Activated naive CD4-positive, alpha-beta T cell treated with anti-CD3 and anti-CD28 coated beads, Interleukin-2, amount 10 ng/mL, durations not matched to agents 7 days and 5 days (primary cell): ENCODE measurements around the gene GSKIP.

Experiments
- CTCF ChIA-PET: fragments of 350-600 bp; sonication (Branson Sonifier 250); formaldehyde crosslinking; loops from one replicate; lab custom pipeline; 2021; ENCODE audit warnings: antibody characterized with exemption; lab: Charles Lee
- DNase-seq: peaks from one replicate; pipeline ENCODE4 v3.0.0-alpha.2; 2020
- H3K27ac Mint-ChIP-seq: one replicate; pipeline ENCODE4 v1.8.0; 2021; ENCODE audit warnings: mild to moderate bottlenecking, moderate library complexity, mixed read lengths
- H3K27me3 Mint-ChIP-seq: one replicate; pipeline ENCODE4 v1.8.0; 2021; ENCODE audit warnings: mild to moderate bottlenecking, mixed read lengths
- H3K36me3 Mint-ChIP-seq: one replicate; pipeline ENCODE4 v1.8.0; 2021; ENCODE audit warnings: mixed read lengths
- H3K4me1 Mint-ChIP-seq: one replicate; pipeline ENCODE4 v1.8.0; 2021; ENCODE audit warnings: mixed read lengths
- H3K4me3 Mint-ChIP-seq: one replicate; pipeline ENCODE4 v1.8.0; 2021; ENCODE audit warnings: mild to moderate bottlenecking, moderate library complexity, mixed read lengths
- H3K9me3 Mint-ChIP-seq: one replicate; pipeline ENCODE4 v1.8.0; 2021; ENCODE audit warnings: mixed read lengths

The GSKIP gene

GRCh38 chr14:96391293-96392118 lies 28.2 kb downstream of the GSKIP start:
- CTCF ChIA-PET: no interaction called here
- Mint-ChIP-seq H3K9me3 (no peaks in the 10 kb centered on the region), H3K4me1 (peaks cover 19% of the 10 kb centered on the region), H3K27ac (peak overlapping the region; percentile 84), H3K36me3 (peaks cover 5% of the 10 kb centered on the region), H3K4me3 (peak overlapping the region; percentile 85), H3K27me3 (peaks cover 31% of the 10 kb centered on the region)
- peak; percentile 99 for DNase-seq

DNA sequence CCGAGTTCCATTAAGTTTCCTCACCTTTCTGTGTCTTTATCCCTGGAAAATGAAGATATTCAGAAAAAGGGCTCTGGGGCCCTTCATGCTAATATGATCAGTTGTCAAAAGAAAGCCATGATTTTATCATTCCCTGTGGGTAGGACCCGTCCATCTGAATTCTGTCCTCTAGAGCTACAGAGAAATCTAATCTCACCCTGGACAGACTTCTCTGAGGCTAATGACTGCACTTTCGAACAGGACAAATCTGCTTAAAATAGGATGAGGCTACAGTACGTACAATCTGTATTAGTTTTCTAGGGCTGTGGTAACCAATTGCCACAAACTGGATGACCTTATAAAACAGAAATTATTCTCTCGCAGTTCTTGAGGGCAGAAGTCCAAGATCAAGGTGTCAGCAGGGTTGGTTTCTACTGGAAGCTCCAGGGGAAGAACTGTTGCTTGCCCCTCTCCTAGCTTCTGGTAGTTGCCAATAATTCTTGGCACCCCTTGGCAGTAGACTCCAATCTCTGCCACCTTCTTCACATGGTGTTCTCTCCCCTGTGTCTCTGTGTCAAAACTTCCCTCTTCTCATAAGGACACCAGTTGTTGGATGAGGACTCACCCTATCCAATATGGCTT lies 29.9 kb downstream of the GSKIP start:
- CTCF ChIA-PET: no interaction called here
- H3K27ac Mint-ChIP-seq: no peak overlapping the region

DNA sequence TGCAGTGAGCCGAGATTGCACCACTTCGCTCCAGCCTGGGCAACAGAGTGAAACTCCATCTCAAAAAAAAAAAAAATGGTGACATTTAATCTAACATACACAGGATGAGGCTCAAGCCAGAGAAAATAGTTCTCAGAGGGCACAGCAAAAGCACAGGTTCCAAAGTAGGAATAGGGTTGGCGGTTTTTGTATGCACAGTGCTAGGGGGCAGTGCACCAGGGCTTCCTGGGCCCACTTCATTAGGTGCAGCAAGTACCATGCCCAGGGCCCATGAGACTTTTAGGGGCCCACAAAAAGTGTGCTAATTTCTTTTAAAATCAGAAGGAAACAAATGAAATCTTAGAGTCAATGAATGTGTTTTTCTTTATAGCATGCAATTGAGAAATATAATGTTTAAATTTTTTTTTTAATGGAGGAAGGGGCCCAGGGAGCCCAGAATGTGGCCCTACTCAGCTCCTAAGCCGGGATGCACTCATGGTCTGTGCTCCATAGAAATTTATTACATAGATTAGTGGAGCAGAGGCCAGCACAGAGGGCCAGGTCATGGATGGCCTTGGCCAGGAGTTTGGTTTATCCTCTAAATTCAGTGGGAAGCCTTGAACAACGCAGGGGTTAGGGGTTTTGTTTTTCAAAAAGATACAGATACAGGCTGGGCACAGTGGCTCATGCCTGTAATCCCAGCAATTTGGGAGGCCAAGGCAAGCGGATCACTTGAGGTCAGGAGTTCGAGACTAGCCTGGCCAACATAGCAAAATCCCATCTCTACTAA lies 30.9 kb downstream of the GSKIP start:
- peaks cover 19% of the 10 kb centered on the region for H3K4me1 Mint-ChIP-seq
- H3K9me3 Mint-ChIP-seq: no peaks in the 10 kb centered on the region
- peaks cover 34% of the 10 kb centered on the region for H3K27me3 Mint-ChIP-seq
- H3K4me3 Mint-ChIP-seq: no peak overlapping the region
- no peak overlapping the region for H3K27ac Mint-ChIP-seq
- peaks cover 1% of the 10 kb centered on the region for H3K36me3 Mint-ChIP-seq
- no peak for DNase-seq
- CTCF ChIA-PET: interaction anchor here (0.8 to 1.0 kb wide), 2 partner anchors 23 to 87 kb away, joined by 3 to 4 read pairs; no protein-coding TSS in a partner anchor

More for the DNA sequence above, 29.9 kb downstream of the GSKIP start:
- no peaks in the 10 kb centered on the region for H3K9me3 Mint-ChIP-seq
- DNase-seq: no peak
- H3K4me3 Mint-ChIP-seq: peak overlapping the region; percentile 85
- H3K27me3 Mint-ChIP-seq: peaks cover 31% of the 10 kb centered on the region
- peaks cover 19% of the 10 kb centered on the region for H3K4me1 Mint-ChIP-seq
- H3K36me3 Mint-ChIP-seq: peaks cover 1% of the 10 kb centered on the region

GRCh38 chr14:96398432-96398831 lies 35.1 kb downstream of the GSKIP start:
- no peak overlapping the region for H3K27ac Mint-ChIP-seq
- H3K9me3 Mint-ChIP-seq: no peaks in the 10 kb centered on the region
- no peaks in the 10 kb centered on the region for H3K36me3 Mint-ChIP-seq
- no peak for DNase-seq
- H3K27me3 Mint-ChIP-seq: peaks cover 42% of the 10 kb centered on the region
- no peaks in the 10 kb centered on the region for H3K4me1 Mint-ChIP-seq
- H3K4me3 Mint-ChIP-seq: no peak overlapping the region
- CTCF ChIA-PET: no interaction called here

GRCh38 chr14:96398921-96399320 lies 35.6 kb downstream of the GSKIP start:
- no peaks in the 10 kb centered on the region for H3K4me1 Mint-ChIP-seq
- CTCF ChIA-PET: no interaction called here
- DNase-seq: no peak
- no peak overlapping the region for H3K27ac Mint-ChIP-seq
- peaks cover 43% of the 10 kb centered on the region for H3K27me3 Mint-ChIP-seq
- no peaks in the 10 kb centered on the region for H3K36me3 Mint-ChIP-seq
- H3K9me3 Mint-ChIP-seq: no peaks in the 10 kb centered on the region
- no peak overlapping the region for H3K4me3 Mint-ChIP-seq

GRCh38 chr14:96399405-96399804 lies 36.1 kb downstream of the GSKIP start:
- Mint-ChIP-seq H3K4me3 (no peak overlapping the region), H3K9me3 (no peaks in the 10 kb centered on the region), H3K4me1 (no peaks in the 10 kb centered on the region), H3K27me3 (peaks cover 42% of the 10 kb centered on the region), H3K36me3 (no peaks in the 10 kb centered on the region), H3K27ac (no peak overlapping the region)
- CTCF ChIA-PET: no interaction called here
- no peak for DNase-seq

- H3K36me3 Mint-ChIP-seq: no peaks in the 10 kb centered on the region
- H3K9me3 Mint-ChIP-seq: no peaks in the 10 kb centered on the region
- DNase-seq: no peak
- peaks cover 33% of the 10 kb centered on the region for H3K27me3 Mint-ChIP-seq
- no peaks in the 10 kb centered on the region for H3K4me1 Mint-ChIP-seq
- no peak overlapping the region for H3K27ac Mint-ChIP-seq
- CTCF ChIA-PET: no interaction called here
- H3K4me3 Mint-ChIP-seq: no peak overlapping the region
Observed at GRCh38 chr14:96400495-96400894, 37.2 kb downstream of the GSKIP start.

DNA sequence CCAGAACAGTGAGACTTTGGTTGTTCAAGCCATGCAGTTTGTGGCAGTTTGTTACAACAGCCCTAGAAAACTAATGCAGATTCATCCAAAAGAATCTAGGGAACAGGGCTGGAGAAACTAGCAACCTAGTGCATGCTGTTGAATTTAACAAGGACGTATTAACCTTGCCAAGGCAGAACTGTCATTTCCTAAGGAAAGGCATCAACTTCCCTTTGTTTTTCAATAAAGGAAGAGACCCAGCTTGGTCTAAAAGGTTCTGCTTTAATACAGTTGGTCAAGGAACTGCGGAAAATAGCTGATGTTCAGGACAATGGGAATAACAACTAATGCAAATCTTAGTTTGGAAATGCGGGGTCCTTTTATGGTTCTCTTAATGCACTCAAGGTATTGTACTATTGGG lies 40.1 kb downstream of the GSKIP start:
- H3K4me3 Mint-ChIP-seq: no peak overlapping the region

GRCh38 chr14:96405677-96406076 lies 42.4 kb downstream of the GSKIP start:
- no peak for DNase-seq
- CTCF ChIA-PET: no interaction called here
- no peak overlapping the region for H3K27ac Mint-ChIP-seq
- H3K9me3 Mint-ChIP-seq: no peaks in the 10 kb centered on the region
- H3K36me3 Mint-ChIP-seq: no peaks in the 10 kb centered on the region
- peaks cover 20% of the 10 kb centered on the region for H3K27me3 Mint-ChIP-seq
- no peaks in the 10 kb centered on the region for H3K4me1 Mint-ChIP-seq
- no peak overlapping the region for H3K4me3 Mint-ChIP-seq

More for the DNA sequence above, 40.1 kb downstream of the GSKIP start:
- Mint-ChIP-seq H3K4me1 (no peaks in the 10 kb centered on the region), H3K27ac (no peak overlapping the region), H3K9me3 (no peaks in the 10 kb centered on the region), H3K27me3 (peaks cover 36% of the 10 kb centered on the region), H3K36me3 (no peaks in the 10 kb centered on the region)
- no peak for DNase-seq
- CTCF ChIA-PET: no interaction called here

DNA sequence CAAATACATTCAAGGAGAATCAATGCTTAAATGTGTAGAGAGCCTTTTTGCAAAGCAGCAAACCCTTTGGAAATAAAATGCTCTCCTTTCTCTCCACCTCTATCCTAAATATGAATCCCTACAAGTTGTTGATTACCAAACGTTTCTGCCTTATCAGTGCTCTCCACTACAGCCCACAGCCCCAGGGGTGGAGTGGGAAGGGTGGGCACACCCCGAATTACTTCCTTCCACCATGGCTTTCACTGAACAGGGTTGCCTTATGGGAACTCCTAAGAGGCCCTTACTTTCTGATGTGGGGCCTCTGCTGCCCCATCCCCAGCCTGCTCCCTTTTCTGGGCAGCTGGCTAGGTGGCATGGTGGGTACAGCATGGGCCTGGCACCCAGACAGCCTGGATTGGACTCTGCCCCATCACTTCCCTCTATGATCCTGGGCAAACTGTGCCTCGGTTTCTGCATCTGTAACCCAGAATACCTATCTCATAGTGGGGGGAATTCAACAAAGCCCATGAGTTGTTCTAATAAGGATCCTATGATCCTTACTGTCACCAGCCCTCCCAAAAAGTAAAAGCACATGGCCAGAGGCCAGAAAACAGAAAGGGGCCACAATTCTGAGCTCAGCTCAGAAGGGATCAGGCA lies 44.7 kb downstream of the GSKIP start:
- H3K27ac Mint-ChIP-seq: no peak overlapping the region
- no peaks in the 10 kb centered on the region for H3K9me3 Mint-ChIP-seq
- DNase-seq: no peak
- CTCF ChIA-PET: no interaction called here
- H3K4me1 Mint-ChIP-seq: no peaks in the 10 kb centered on the region
- peaks cover 8% of the 10 kb centered on the region for H3K27me3 Mint-ChIP-seq
- no peak overlapping the region for H3K4me3 Mint-ChIP-seq
- no peaks in the 10 kb centered on the region for H3K36me3 Mint-ChIP-seq

DNA sequence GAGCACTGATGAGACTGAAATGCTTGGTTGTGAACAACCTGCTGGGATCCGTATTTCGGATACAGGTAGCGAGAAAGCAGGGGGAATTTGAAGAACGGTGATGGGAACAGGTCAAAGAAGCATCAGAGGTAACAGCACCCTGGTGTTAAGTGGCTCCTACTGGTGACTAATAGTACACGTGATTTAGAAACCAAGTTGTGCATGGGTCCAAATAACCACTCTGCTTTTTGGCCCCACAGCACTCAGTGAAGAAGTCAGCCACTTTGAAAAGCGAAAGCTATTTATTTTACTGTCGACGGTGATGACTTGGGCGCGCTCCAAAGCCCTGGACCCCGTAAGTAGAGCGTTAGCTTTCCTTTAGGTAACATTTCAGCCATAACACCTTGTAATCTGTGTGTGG lies 45.3 kb downstream of the GSKIP start:
- no peak overlapping the region for H3K4me3 Mint-ChIP-seq
- H3K9me3 Mint-ChIP-seq: no peaks in the 10 kb centered on the region
- H3K27ac Mint-ChIP-seq: no peak overlapping the region
- DNase-seq: no peak
- H3K36me3 Mint-ChIP-seq: no peaks in the 10 kb centered on the region
- peaks cover 8% of the 10 kb centered on the region for H3K27me3 Mint-ChIP-seq
- H3K4me1 Mint-ChIP-seq: no peaks in the 10 kb centered on the region
- CTCF ChIA-PET: no interaction called here

DNA sequence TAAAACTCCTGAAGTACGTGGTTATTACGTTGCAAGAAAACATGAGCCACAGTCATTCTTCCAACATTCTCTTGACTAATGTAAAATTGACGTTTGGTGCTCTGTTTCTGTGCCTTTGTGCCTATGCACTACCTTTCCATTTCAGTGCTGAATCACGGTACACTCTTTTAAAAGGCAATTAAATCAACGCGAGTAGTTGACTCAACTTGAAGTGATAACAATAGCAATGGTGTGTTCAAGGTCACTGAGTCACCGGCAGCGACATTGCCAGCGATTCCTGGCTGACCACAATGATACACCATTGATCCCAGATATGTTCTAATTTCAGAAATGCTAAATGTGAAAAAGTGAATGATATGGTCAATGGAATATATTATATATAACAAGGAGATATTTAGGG lies 46.4 kb downstream of the GSKIP start:
- CTCF ChIA-PET: no interaction called here
- no peaks in the 10 kb centered on the region for H3K4me1 Mint-ChIP-seq
- H3K36me3 Mint-ChIP-seq: no peaks in the 10 kb centered on the region
- H3K27ac Mint-ChIP-seq: no peak overlapping the region
- H3K4me3 Mint-ChIP-seq: no peak overlapping the region
- peaks cover 4% of the 10 kb centered on the region for H3K27me3 Mint-ChIP-seq
- no peak for DNase-seq
- no peaks in the 10 kb centered on the region for H3K9me3 Mint-ChIP-seq

- Mint-ChIP-seq H3K9me3 (no peaks in the 10 kb centered on the region), H3K4me3 (no peak overlapping the region), H3K4me1 (no peaks in the 10 kb centered on the region), H3K27me3 (peaks cover 4% of the 10 kb centered on the region), H3K36me3 (no peaks in the 10 kb centered on the region), H3K27ac (no peak overlapping the region)
- DNase-seq: no peak
- CTCF ChIA-PET: no interaction called here
Observed at GRCh38 chr14:96410119-96410518, 46.8 kb downstream of the GSKIP start.

- Mint-ChIP-seq H3K27ac (no peak overlapping the region), H3K4me3 (no peak overlapping the region)
- CTCF ChIA-PET: no interaction called here
Observed at GRCh38 chr14:96413526-96413925, 50.2 kb downstream of the GSKIP start.

More at GRCh38 chr14:96413526-96413925, 50.2 kb downstream of the GSKIP start:
- H3K9me3 Mint-ChIP-seq: no peaks in the 10 kb centered on the region
- no peaks in the 10 kb centered on the region for H3K4me1 Mint-ChIP-seq
- H3K36me3 Mint-ChIP-seq: no peaks in the 10 kb centered on the region
- no peak for DNase-seq
- H3K27me3 Mint-ChIP-seq: no peaks in the 10 kb centered on the region
